Duodenal mucosa (tissue), 2 donors: ENCODE results near the gene SCRG1.

Source experiments
- H3K27ac ChIP-seq: one replicate; pipeline ENCODE4 v1.7.0; 2013; ENCODE audit warnings: low read depth, low read length
- H3K27me3 ChIP-seq, 2 donors: one replicate each; pipeline ENCODE4 v1.7.0; 2013; ENCODE audit warnings: low read length in 2 of 2, control low read depth in 1 of 2; ENCODE audit not compliant: insufficient read depth in 2 of 2, control insufficient read depth in 1 of 2
- H3K36me3 ChIP-seq, 2 donors: one replicate each; pipeline ENCODE4 v1.7.0; 2013; ENCODE audit warnings: low read length in 2 of 2, control low read depth in 1 of 2; ENCODE audit not compliant: insufficient read depth in 2 of 2, control insufficient read depth in 1 of 2
- H3K4me1 ChIP-seq, 2 donors: one replicate each; pipeline ENCODE4 v1.7.0; 2013; ENCODE audit warnings: low read length in 2 of 2, control low read depth in 1 of 2; ENCODE audit not compliant: insufficient read depth in 2 of 2, control insufficient read depth in 1 of 2
- H3K4me3 ChIP-seq, 2 donors: one replicate each; pipeline ENCODE4 v1.7.0; 2013; ENCODE audit warnings: low read length in 2 of 2, low read depth in 1 of 2
- H3K9ac ChIP-seq, 2 donors: one replicate each; pipeline ENCODE4 v1.7.0; 2013; ENCODE audit warnings: low read length in 2 of 2, low read depth in 1 of 2
- H3K9me3 ChIP-seq, 2 donors: one replicate each; pipeline ENCODE4 v1.7.0; 2013; ENCODE audit warnings: low read length in 2 of 2, control low read depth in 1 of 2; ENCODE audit not compliant: control insufficient read depth in 1 of 2

The SCRG1 gene

GRCh38 chr4:173413036-173413435 is 14.1 kb upstream of the SCRG1 start:
- Histone ChIP-seq H3K36me3 (no peaks in the 10 kb centered on the region), H3K27ac (no peak overlapping the region), H3K27me3 (no peaks in the 10 kb centered on the region), H3K9ac (no peak overlapping the region), H3K4me1 (peaks cover 0 to 8% of the 10 kb centered on the region in 2 donors), H3K4me3 (no peak overlapping the region), H3K9me3 (no peaks in the 10 kb centered on the region)

GRCh38 chr4:173411106-173411693 is 12.3 kb upstream of the SCRG1 start:
- peaks cover 0 to 8% of the 10 kb centered on the region in 2 donors for H3K4me1 ChIP-seq
- no peaks in the 10 kb centered on the region for H3K9me3 ChIP-seq
- H3K27ac ChIP-seq: no peak overlapping the region
- H3K27me3 ChIP-seq: no peaks in the 10 kb centered on the region
- H3K9ac ChIP-seq: no peak overlapping the region
- H3K36me3 ChIP-seq: no peaks in the 10 kb centered on the region
- H3K4me3 ChIP-seq: no peak overlapping the region

- Histone ChIP-seq H3K4me1 (peaks cover 0 to 3% of the 10 kb centered on the region in 2 donors), H3K9ac (no peak overlapping the region), H3K36me3 (no peaks in the 10 kb centered on the region), H3K9me3 (no peaks in the 10 kb centered on the region), H3K4me3 (no peak overlapping the region), H3K27ac (no peak overlapping the region), H3K27me3 (no peaks in the 10 kb centered on the region)
Measured at GRCh38 chr4:173410079-173410478, 11.2 kb upstream of the SCRG1 start.

GRCh38 chr4:173405840-173406606 is 7.1 kb upstream of the SCRG1 start:
- peaks cover 0 to 30% of the 10 kb centered on the region in 2 donors for H3K4me1 ChIP-seq
- H3K9ac ChIP-seq: no peak overlapping the region
- no peak overlapping the region for H3K4me3 ChIP-seq
- H3K27ac ChIP-seq: no peak overlapping the region
- no peaks in the 10 kb centered on the region for H3K9me3 ChIP-seq
- H3K36me3 ChIP-seq: no peaks in the 10 kb centered on the region
- H3K27me3 ChIP-seq: no peaks in the 10 kb centered on the region

GRCh38 chr4:173404296-173404865 is 5.5 kb upstream of the SCRG1 start:
- no peak overlapping the region for H3K27ac ChIP-seq
- no peak overlapping the region for H3K4me3 ChIP-seq
- no peaks in the 10 kb centered on the region for H3K27me3 ChIP-seq
- peaks cover 0 to 30% of the 10 kb centered on the region in 2 donors for H3K4me1 ChIP-seq
- H3K9me3 ChIP-seq: no peaks in the 10 kb centered on the region
- no peak overlapping the region for H3K9ac ChIP-seq
- H3K36me3 ChIP-seq: no peaks in the 10 kb centered on the region

- Histone ChIP-seq H3K9ac (no peak overlapping the region), H3K4me3 (no peak overlapping the region), H3K27ac (no peak overlapping the region), H3K9me3 (no peaks in the 10 kb centered on the region), H3K4me1 (peaks cover 0 to 30% of the 10 kb centered on the region in 2 donors), H3K27me3 (no peaks in the 10 kb centered on the region), H3K36me3 (no peaks in the 10 kb centered on the region)
Measured at GRCh38 chr4:173403051-173403450, 4.1 kb upstream of the SCRG1 start.

- Histone ChIP-seq H3K27ac (no peak overlapping the region), H3K36me3 (no peaks in the 10 kb centered on the region), H3K4me3 (no peak overlapping the region), H3K27me3 (no peaks in the 10 kb centered on the region), H3K9ac (no peak overlapping the region), H3K4me1 (peaks cover 0 to 30% of the 10 kb centered on the region in 2 donors), H3K9me3 (no peaks in the 10 kb centered on the region)
Measured at GRCh38 chr4:173401063-173401462, 2.1 kb upstream of the SCRG1 start.

GRCh38 chr4:173398220-173398619 is 696 bp downstream of the SCRG1 start:
- H3K4me1 ChIP-seq: peaks cover 0 to 16% of the 10 kb centered on the region in 2 donors
- H3K27ac ChIP-seq: no peak overlapping the region
- no peak overlapping the region for H3K9ac ChIP-seq
- no peaks in the 10 kb centered on the region for H3K27me3 ChIP-seq
- H3K36me3 ChIP-seq: no peaks in the 10 kb centered on the region
- H3K9me3 ChIP-seq: no peaks in the 10 kb centered on the region
- no peak overlapping the region for H3K4me3 ChIP-seq

GRCh38 chr4:173397604-173398003 is 1.3 kb downstream of the SCRG1 start:
- peaks cover 0 to 10% of the 10 kb centered on the region in 2 donors for H3K4me1 ChIP-seq
- no peaks in the 10 kb centered on the region for H3K9me3 ChIP-seq
- no peak overlapping the region for H3K27ac ChIP-seq
- no peak overlapping the region for H3K9ac ChIP-seq
- no peaks in the 10 kb centered on the region for H3K27me3 ChIP-seq
- H3K4me3 ChIP-seq: no peak overlapping the region
- H3K36me3 ChIP-seq: no peaks in the 10 kb centered on the region

GRCh38 chr4:173391701-173392100 is 7.2 kb downstream of the SCRG1 start:
- Histone ChIP-seq H3K4me3 (no peak overlapping the region), H3K27me3 (no peaks in the 10 kb centered on the region), H3K9me3 (no peaks in the 10 kb centered on the region), H3K36me3 (no peaks in the 10 kb centered on the region), H3K4me1 (no peaks in the 10 kb centered on the region), H3K27ac (no peak overlapping the region), H3K9ac (no peak overlapping the region)
